GM19324 (cell line): ENCODE data around the gene PCYT1B.
"Not testable (repeated sequence)": the region's sequence is repeated elsewhere in the genome, so short reads cannot be mapped to it uniquely, and the experiment has no call there.

Experiments used
- ATAC-seq: cut with Tn5 transposase; IDR thresholded peaks from one replicate; pipeline ENCODE4 v1.9.1; 2021; ENCODE audit warnings: mild to moderate bottlenecking, moderate library complexity; ENCODE audit not compliant: unreplicated experiment, low FRiP score

Gene PCYT1B

GRCh38 chrX:24646745-24647182 is 383 bp downstream of the PCYT1B start:
- no peak for ATAC-seq

- ATAC-seq: no peak
Observed at GRCh38 chrX:24646006-24646405, 1.1 kb downstream of the PCYT1B start.

GRCh38 chrX:24643116-24643515 is 4.0 kb downstream of the PCYT1B start:
- no peak for ATAC-seq

GRCh38 chrX:24629701-24630100 is 17.4 kb downstream of the PCYT1B start:
- ATAC-seq: no peak

GRCh38 chrX:24619647-24620046 is 27.5 kb downstream of the PCYT1B start:
- no peak for ATAC-seq

GRCh38 chrX:24610516-24610915 is 36.6 kb downstream of the PCYT1B start:
- no peak for ATAC-seq

- no peak for ATAC-seq
Observed at GRCh38 chrX:24607616-24608015, 39.5 kb downstream of the PCYT1B start.

- ATAC-seq: not testable (repeated sequence)
Observed at GRCh38 chrX:24605941-24606340, 41.2 kb downstream of the PCYT1B start.

GRCh38 chrX:24603191-24603590 is 44.0 kb downstream of the PCYT1B start:
- no peak for ATAC-seq

GRCh38 chrX:24601858-24602257 is 45.3 kb downstream of the PCYT1B start:
- no peak for ATAC-seq

GRCh38 chrX:24594501-24594900 is 52.6 kb downstream of the PCYT1B start:
- ATAC-seq: no peak

GRCh38 chrX:24590111-24590510 is 57.0 kb downstream of the PCYT1B start:
- no peak for ATAC-seq

- no peak for ATAC-seq
Observed at GRCh38 chrX:24577091-24577490, 70.1 kb downstream of the PCYT1B start.

- no peak for ATAC-seq
Observed at GRCh38 chrX:24575496-24575895, 71.7 kb downstream of the PCYT1B start.

- no peak for ATAC-seq
Observed at GRCh38 chrX:24574743-24575142, 72.4 kb downstream of the PCYT1B start.

GRCh38 chrX:24567169-24567568 is 80.0 kb downstream of the PCYT1B start:
- ATAC-seq: no peak

GRCh38 chrX:24566240-24566639 is 80.9 kb downstream of the PCYT1B start:
- ATAC-seq: no peak

GRCh38 chrX:24563291-24564010 is 83.7 kb downstream of the PCYT1B start:
- ATAC-seq: no peak

GRCh38 chrX:24561121-24561520 is 86.0 kb downstream of the PCYT1B start:
- ATAC-seq: no peak

GRCh38 chrX:24553011-24553410 is 94.1 kb downstream of the PCYT1B start:
- ATAC-seq: no peak

GRCh38 chrX:24550166-24550565 is 97.0 kb downstream of the PCYT1B start:
- no peak for ATAC-seq

- ATAC-seq: no peak
Observed at GRCh38 chrX:24547961-24548360, 99.2 kb downstream of the PCYT1B start.

- ATAC-seq: no peak
Observed at GRCh38 chrX:24542756-24543155, 104.4 kb downstream of the PCYT1B start.
